Activated CD8-positive, alpha-beta T cell treated with anti-CD3 and anti-CD28 coated beads for 36 hours (primary cell): Measurements from ENCODE around the gene ADGRG2. TPM values are rescaled to one million over a fixed set of nuclear protein-coding genes. Genes with fewer than 3 reads are reported as not detected.
"Not testable (repeated sequence)": the region's sequence is repeated elsewhere in the genome, so short reads cannot be mapped to it uniquely, and the experiment has no call there.

Experiments used
- ATAC-seq: fragments of 200-7000 bp; cut with Tn5 transposase; one replicate; pipeline ENCODE4 v1.10.0; 2021; ENCODE audit warnings: mild to moderate bottlenecking, moderate library complexity
- CTCF ChIA-PET: fragments of 350-600 bp; sonication (Branson Sonifier 250); formaldehyde crosslinking; loops from one replicate; lab custom pipeline; 2021; ENCODE audit warnings: antibody characterized with exemption; lab: Charles Lee
- POLR2A ChIA-PET: fragments of 350-600 bp; sonication (Branson Sonifier 250); formaldehyde crosslinking; loops from one replicate; lab custom pipeline; 2021; ENCODE audit warnings: antibody characterized with exemption; lab: Charles Lee
- DNase-seq: peaks from one replicate; pipeline ENCODE4 v3.0.0-alpha.2; 2020
- H3K27ac Mint-ChIP-seq: one replicate; pipeline ENCODE4 v1.8.0; 2021; ENCODE audit warnings: mild to moderate bottlenecking, mixed read lengths
- H3K27me3 Mint-ChIP-seq: one replicate; pipeline ENCODE4 v1.8.0; 2021; ENCODE audit warnings: mixed read lengths
- H3K36me3 Mint-ChIP-seq: one replicate; pipeline ENCODE4 v1.8.0; 2021; ENCODE audit warnings: low read depth, mixed read lengths
- H3K4me1 Mint-ChIP-seq: one replicate; pipeline ENCODE4 v1.8.0; 2021; ENCODE audit warnings: low read depth, mixed read lengths
- H3K4me3 Mint-ChIP-seq: one replicate; pipeline ENCODE4 v1.8.0; 2021; ENCODE audit warnings: mild to moderate bottlenecking, moderate library complexity, mixed read lengths
- H3K9me3 Mint-ChIP-seq: one replicate; pipeline ENCODE4 v1.8.0; 2021; ENCODE audit warnings: mixed read lengths
- CTCF ChIP-seq: fragments of 200-600 bp; IDR thresholded peaks from one replicate; pipeline ENCODE4 v1.8.0; 2022; ENCODE audit warnings: antibody characterized with exemption, mild to moderate bottlenecking
- intact Hi-C: fragments of 100-400 bp; cut with micrococcal nuclease; formaldehyde crosslinking; loops from one replicate; pipeline ENCODE4 v1.10.0; 2022
- total RNA-seq, 2 experiments: library from RNA; stranded (reverse); gene quantifications; one replicate each; pipeline ENCODE4 v1.2.3, GENCODE V29; 2021

ADGRG2 gene
- total RNA-seq, 2 experiments from 2014 or later, result not detected

DNA sequence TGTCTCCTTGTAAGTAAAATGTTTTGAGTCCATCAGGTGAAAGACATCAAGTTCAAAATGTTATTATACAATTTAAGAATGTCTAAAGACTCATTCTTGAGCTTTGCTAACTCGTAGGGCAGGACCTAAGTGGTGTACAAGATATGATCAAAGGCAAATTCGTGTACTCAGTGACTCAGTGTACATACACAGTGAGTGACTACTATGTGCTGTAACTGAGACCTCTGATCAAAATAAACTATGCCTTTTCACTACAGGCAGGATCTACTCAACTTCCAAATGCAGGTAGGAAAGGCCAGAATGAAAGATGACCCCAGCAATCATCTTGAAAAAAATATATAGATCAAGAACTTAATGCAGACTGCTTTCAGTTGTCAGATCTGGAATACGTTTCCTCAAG, 49.9 kb downstream of the ADGRG2 start:
- CTCF ChIA-PET, result no interaction called here
- POLR2A ChIA-PET, result no interaction called here
- Mint-ChIP-seq H3K4me3 (no peak overlapping the region), H3K36me3 (no peaks in the 10 kb centered on the region), H3K9me3 (no peaks in the 10 kb centered on the region), H3K4me1 (no peaks in the 10 kb centered on the region), H3K27me3 (no peaks in the 10 kb centered on the region), H3K27ac (no peak overlapping the region)
- no peak for TF ChIP-seq CTCF
- intact Hi-C loops, result no loop called here
- no peak for ATAC-seq
- no peak for DNase-seq

DNA sequence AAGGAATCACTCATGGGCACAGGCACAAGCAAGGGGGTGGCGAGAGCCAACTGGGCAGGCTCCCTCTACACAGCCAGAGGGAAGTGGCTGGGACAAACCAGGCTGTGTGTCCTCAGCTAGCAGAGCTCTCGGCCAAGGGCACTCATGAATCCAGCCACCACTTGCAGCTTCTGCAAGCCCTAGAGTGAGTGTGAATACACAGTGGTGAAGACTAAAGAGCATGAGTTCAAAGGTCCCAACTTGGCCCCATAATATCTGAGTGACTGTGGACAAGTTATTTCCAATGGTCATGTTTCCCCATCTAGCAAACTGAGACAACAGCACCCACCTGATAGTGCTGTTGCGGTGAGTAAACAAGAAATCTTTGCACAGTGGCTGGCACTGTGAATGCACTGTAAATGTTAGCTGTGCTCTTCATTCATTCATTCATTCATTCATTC, 51.7 kb downstream of the ADGRG2 start:
- intact Hi-C loops, result no loop called here
- H3K27ac Mint-ChIP-seq, result no peak overlapping the region
- H3K4me3 Mint-ChIP-seq, result no peak overlapping the region
- H3K27me3 Mint-ChIP-seq, result no peaks in the 10 kb centered on the region
- TF ChIP-seq CTCF, result no peak
- ChIA-PET CTCF (no interaction called here), POLR2A (no interaction called here)
- DNase-seq, result no peak
- no peaks in the 10 kb centered on the region for H3K4me1 Mint-ChIP-seq
- no peak for ATAC-seq
- H3K9me3 Mint-ChIP-seq, result no peaks in the 10 kb centered on the region
- H3K36me3 Mint-ChIP-seq, result no peaks in the 10 kb centered on the region

GRCh38 chrX:19066987-19067386, 55.3 kb downstream of the ADGRG2 start:
- DNase-seq, POLR2A ChIA-PET, H3K4me1 Mint-ChIP-seq, H3K4me3 Mint-ChIP-seq, intact Hi-C loops, CTCF ChIA-PET, H3K36me3 Mint-ChIP-seq, H3K27ac Mint-ChIP-seq, H3K27me3 Mint-ChIP-seq, ATAC-seq, H3K9me3 Mint-ChIP-seq: not testable (repeated sequence)

GRCh38 chrX:19065535-19065934, 56.7 kb downstream of the ADGRG2 start:
- H3K4me3 Mint-ChIP-seq, result no peak overlapping the region
- ChIA-PET POLR2A (no interaction called here), CTCF (no interaction called here)
- ATAC-seq (no peak), DNase-seq (no peak)
- H3K27ac Mint-ChIP-seq, result no peak overlapping the region
- H3K4me1 Mint-ChIP-seq, result no peaks in the 10 kb centered on the region
- H3K36me3 Mint-ChIP-seq, result no peaks in the 10 kb centered on the region
- H3K27me3 Mint-ChIP-seq, result no peaks in the 10 kb centered on the region
- TF ChIP-seq CTCF, result no peak
- H3K9me3 Mint-ChIP-seq, result no peaks in the 10 kb centered on the region
- intact Hi-C loops, result no loop called here

DNA sequence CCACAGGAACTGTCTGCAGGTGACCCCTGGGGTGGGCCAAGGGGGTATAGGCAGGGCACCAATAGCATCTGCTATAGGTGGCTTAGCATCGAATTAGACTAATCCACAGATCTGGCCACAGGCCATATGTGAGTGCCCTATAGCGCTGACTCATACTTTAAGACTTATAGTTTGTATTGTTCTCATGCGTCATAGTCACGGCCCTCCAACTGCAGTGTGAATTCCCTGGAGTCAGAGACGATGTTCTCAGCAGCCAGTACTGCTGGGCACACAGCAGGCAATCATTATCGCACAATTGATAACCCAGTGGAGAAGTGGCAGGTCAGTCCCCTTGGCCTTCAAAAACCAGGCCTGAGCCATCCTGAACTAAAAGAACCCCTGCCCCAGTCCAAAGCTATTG, 58.1 kb downstream of the ADGRG2 start:
- Mint-ChIP-seq H3K27me3 (no peaks in the 10 kb centered on the region), H3K9me3 (no peaks in the 10 kb centered on the region), H3K36me3 (no peaks in the 10 kb centered on the region), H3K27ac (no peak overlapping the region), H3K4me3 (no peak overlapping the region), H3K4me1 (no peaks in the 10 kb centered on the region)
- POLR2A ChIA-PET, result no interaction called here
- DNase-seq (no peak), ATAC-seq (no peak)
- CTCF ChIA-PET, result no interaction called here
- TF ChIP-seq CTCF, result no peak
- intact Hi-C loops, result no loop called here

DNA sequence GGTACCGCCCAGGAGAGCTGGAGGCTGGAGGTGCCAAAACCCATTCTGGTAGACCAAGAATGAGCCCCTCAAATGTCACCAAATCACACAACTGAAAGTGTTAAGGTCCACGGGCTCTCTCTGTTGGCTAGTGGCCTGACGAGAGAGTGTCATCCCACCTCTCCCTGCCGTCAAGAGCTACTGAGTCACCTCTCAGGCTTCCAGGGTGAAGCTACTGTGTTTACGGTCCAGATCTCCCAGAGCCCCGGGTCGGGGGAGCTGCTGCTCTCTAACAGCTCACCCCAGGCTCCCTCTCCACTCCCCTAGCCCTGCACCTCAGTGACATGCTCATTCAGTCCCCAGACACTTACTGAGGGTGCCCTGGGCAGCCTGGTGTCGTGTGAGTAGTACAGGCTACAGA, 59.2 kb downstream of the ADGRG2 start:
- intact Hi-C loops, result no loop called here
- DNase-seq (no peak), ATAC-seq (no peak)
- H3K4me1 Mint-ChIP-seq, result no peaks in the 10 kb centered on the region
- TF ChIP-seq CTCF, result no peak
- H3K27me3 Mint-ChIP-seq, result no peaks in the 10 kb centered on the region
- CTCF ChIA-PET, result no interaction called here
- H3K4me3 Mint-ChIP-seq, result no peak overlapping the region
- POLR2A ChIA-PET, result no interaction called here
- H3K9me3 Mint-ChIP-seq, result no peaks in the 10 kb centered on the region
- H3K36me3 Mint-ChIP-seq, result no peaks in the 10 kb centered on the region
- no peak overlapping the region for H3K27ac Mint-ChIP-seq
